Skeletal muscle cell (primary cell): ENCODE measurements around the gene DUS2.
A peak's percentile ranks its signal among the peaks of the same experiment; 100 is the strongest.
"Not testable (repeated sequence)": the region's sequence is repeated elsewhere in the genome, so short reads cannot be mapped to it uniquely, and the experiment has no call there.

Source experiments
- DNase-seq: peaks from one replicate; pipeline ENCODE4 v3.0.0-alpha.2; 2010; ENCODE audit warnings: low read depth
- H3K4me3 ChIP-seq: 2 replicates; pipeline ENCODE4 v1.5.1; 2011; ENCODE audit warnings: low read depth, mild to moderate bottlenecking, control low read depth, low read length, moderate library complexity

The DUS2 gene

GRCh38 chr16:68086336-68086841, 63.3 kb downstream of the DUS2 start:
- peak overlapping the region; percentile 78 for H3K4me3 ChIP-seq
- no peak for DNase-seq

DNA sequence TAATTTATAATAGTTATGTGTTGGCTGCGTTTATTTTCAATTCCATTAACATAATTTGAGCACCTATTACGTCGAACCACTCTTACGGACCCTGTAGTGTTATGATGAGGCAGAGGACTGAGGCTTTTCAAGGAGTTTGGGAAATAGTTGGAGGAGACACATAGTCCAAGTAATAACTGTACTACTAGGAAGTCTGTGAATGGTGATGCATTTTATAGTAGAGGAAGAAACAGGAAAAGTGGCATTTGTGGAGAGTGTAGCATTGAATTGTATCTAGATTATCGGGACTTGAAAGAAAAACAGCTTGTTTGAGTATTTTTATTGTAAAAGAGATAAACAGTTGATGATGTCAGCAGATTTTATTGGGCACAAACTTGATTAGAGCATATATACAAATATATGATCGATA, 63.8 kb downstream of the DUS2 start:
- H3K4me3 ChIP-seq: peak overlapping the region; percentile 78
- DNase-seq: no peak

- H3K4me3 ChIP-seq: no peak overlapping the region
- no peak for DNase-seq
Measured at GRCh38 chr16:68087688-68088087, 64.6 kb downstream of the DUS2 start.

GRCh38 chr16:68088130-68088972, 65.3 kb downstream of the DUS2 start:
- no peak for DNase-seq
- no peak overlapping the region for H3K4me3 ChIP-seq

GRCh38 chr16:68089067-68089466, 66.0 kb downstream of the DUS2 start:
- H3K4me3 ChIP-seq: no peak overlapping the region
- DNase-seq: no peak

DNA sequence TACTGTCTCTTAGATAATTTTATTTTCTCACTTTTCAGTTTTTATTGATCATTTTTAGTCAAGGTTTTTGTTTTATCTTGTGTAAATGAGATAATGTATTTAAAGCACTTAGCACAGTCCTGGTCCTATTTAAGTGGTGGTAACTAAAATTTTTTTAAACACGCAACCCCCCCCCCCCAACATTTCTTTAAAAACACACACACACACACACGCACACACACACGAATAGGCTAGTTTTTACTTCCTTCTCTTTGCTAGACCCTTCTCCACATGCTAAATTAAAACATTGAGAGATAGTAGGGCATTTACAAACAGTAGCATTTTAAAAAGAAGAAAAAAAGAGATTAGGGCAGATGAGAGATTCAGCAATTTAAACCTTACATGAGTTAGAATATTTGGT, 67.0 kb downstream of the DUS2 start:
- DNase-seq: no peak
- H3K4me3 ChIP-seq: no peak overlapping the region

DNA sequence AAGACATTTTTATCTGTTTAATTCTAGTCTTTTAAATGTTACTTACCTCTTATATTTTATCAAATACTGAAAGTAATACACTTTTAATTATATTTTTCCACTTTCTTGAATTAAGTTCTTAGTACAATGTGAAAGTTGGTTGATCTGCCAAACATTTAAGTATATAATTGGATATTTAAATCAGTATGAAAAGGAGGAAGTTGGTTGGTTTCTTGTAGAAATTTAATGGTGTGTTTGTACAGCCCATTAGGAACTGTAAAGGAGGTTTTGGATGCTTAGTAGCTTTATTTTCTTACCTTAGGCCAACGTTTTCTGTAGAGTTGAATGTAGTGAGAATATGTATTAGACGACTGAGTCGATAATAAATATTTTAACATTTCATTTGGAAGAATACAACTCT, 67.4 kb downstream of the DUS2 start:
- no peak overlapping the region for H3K4me3 ChIP-seq
- no peak for DNase-seq

DNA sequence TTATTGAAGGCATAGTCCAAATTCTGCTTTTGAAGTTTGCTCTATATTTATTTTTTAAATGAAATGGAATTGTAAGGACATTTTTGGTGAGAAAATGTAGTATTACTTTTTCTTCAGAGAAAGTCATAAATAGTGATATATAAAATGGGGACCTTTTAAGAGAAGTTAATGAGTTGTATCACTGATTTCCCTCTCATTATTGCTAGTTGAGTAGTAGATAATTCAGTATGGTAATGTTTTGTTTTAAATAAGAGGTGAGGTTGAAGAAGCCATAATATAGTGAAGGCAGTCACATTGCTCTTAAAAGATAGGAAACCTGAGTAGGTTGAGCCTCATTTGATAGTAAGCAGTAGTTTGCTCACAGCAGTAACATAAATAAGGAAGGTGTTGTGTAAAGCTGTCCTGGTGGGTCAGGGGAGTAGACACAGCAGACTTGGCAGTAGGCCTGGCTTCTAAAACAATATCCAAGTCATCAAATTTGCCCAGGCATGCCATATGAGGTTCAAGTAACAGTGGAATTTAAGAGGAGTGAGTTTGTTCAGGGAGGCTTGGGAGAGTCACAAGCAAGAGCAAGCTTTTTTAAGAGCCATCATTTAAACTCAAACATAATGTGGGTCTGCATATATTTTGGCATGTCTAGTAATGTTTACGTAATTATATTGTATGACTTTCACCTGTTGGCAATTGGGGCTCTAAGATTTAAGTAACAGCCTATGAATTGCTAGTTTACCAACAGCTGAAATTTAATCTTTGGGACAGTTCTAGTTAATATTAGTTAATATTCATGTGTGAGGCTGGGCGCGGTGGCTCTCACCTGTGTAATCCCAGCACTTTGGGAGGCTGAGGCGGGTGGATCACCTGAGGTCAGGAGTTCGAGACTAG, 68.5 kb downstream of the DUS2 start:
- DNase-seq: no peak

GRCh38 chr16:68092275-68092674, 69.2 kb downstream of the DUS2 start:
- not testable (repeated sequence) for DNase-seq, H3K4me3 ChIP-seq

More for the DNA sequence above, 68.5 kb downstream of the DUS2 start:
- H3K4me3 ChIP-seq: no peak overlapping the region

DNA sequence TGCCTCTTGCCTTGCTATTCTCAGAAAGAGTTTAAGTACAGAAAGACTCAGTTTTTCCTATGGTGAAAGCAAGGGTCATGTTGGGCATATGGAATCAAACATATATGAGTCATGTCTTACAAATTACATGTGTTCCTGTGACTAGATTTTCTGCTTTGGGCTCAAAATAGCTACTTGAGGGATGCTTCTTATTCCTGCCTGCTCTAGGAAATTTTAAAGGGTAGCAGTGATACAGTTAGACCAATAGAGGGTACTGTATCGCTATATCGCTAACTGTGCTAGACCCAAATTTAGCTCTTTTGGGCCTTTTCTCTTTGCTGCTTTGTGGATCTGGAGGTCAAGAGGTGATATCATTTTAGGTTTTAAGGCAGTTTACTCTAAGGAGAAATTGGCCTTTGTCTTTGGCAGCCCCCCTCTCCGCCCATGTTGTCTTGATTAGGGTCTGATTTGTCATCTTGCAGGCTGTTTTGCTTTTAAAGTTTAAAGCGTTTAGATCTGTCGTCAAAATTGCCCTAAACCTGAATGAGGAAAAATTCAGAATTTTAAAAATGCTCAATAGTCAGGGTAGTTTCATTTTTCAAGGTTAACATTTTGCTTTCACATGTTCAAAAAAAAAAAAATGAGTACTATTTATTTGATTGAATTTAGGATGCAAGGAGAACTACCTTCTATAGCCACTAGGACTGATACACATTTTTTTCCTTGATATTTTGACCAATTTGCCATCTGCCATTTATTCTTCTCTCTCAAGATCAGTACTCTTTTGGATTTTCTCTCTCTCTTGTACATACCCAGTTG, 70.9 kb downstream of the DUS2 start:
- no peak for DNase-seq
- no peak overlapping the region for H3K4me3 ChIP-seq

- no peak overlapping the region for H3K4me3 ChIP-seq
- no peak for DNase-seq
Measured at GRCh38 chr16:68094614-68094934, 71.5 kb downstream of the DUS2 start.

- no peak for DNase-seq
- H3K4me3 ChIP-seq: no peak overlapping the region
Measured at GRCh38 chr16:68096491-68096890, 73.4 kb downstream of the DUS2 start.

DNA sequence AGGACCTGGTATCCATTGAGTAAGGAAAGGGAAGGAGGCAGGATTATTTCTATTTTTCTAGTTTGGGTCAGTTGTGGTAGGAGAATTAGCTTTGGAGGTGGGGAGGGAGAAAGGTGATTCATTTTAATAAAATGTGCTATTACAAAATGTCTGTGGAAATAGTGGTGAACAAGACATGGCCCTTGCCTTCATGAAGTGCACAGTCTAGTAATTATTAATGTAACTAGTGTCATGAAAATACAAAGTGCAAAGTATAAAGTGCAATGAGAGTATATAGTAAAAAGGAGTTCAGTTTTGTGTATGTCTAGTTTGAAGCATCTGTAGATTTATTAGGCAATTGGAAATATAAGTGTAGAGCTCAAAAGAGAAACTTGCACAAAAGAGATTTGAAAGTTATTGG, 74.0 kb downstream of the DUS2 start:
- H3K4me3 ChIP-seq: no peak overlapping the region
- no peak for DNase-seq

GRCh38 chr16:68097895-68098294, 74.8 kb downstream of the DUS2 start:
- DNase-seq: no peak
- H3K4me3 ChIP-seq: no peak overlapping the region

DNA sequence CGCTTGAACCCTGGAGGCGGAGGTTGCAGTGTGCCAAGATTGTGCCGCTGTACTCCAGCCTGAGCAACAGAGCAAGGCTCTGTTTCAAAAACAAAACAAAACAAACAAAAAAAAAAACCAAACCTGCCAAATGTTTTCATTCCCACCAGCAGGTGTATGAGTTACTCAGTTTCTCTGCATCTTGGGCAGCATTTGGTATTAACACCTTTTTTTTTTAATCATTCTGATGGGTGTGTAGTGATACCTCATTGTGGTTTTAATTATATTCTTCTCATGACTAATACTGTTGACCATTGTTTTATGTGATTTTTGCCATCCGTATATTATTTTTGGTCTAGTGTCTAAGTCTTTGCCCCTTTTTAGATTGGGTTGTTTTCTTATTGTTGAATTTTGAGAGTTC, 77.4 kb downstream of the DUS2 start:
- no peak overlapping the region for H3K4me3 ChIP-seq
- no peak for DNase-seq

- DNase-seq: no peak
Measured at GRCh38 chr16:68105611-68106010, 82.5 kb downstream of the DUS2 start.

DNA sequence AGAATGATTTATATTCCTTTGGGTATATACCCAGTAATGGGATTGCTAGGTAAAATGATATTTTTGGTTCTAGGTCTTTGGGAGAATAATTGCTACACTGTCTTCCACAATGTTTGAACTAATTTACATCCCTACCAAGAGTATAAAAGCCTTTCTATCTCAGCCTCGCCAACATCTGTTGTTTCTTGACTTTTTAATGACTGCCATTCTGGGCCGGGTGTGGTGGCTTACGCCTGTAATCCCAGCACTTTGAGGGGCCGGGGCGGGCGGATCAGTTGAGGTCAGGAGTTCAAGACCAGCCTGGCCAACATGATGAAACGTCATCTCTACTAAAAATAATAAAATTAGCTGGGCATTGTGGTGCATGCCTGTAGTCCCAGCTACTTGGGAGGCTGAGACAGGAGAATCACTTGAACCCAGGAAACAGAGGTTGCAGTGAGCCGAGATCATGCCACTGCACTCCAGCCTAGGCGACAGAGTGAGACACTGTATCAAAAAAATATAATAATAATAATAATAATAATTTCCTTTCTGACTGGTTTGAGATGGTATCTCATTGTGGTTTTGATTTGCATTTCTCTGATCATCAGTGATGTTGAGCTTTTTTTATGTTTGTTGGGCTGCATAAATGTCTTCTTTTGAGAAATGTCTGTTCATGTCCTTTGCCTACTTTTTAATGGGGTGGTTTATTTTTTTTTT, 84.3 kb downstream of the DUS2 start:
- not testable (repeated sequence) for DNase-seq, H3K4me3 ChIP-seq

More at GRCh38 chr16:68105611-68106010, 82.5 kb downstream of the DUS2 start:
- no peak overlapping the region for H3K4me3 ChIP-seq

DNA sequence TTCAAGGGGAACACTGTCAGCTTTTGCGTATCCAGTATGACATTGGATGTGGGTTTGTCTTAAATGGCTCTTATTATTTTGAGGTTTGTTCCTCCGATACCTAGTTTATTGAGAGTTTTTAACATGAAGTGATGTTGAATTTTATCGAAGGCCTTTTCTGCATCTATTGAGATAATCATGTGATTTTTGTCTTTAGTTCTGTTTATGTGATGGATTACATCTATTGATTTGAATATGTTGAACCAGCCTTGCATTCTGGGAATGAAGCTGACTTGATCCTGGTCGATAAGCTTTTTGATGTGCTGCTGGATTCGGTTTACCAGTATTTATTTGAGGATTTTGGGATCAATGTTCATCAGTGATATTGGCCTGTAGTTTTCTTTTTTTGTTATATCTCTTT, 86.1 kb downstream of the DUS2 start:
- not testable (repeated sequence) for DNase-seq, H3K4me3 ChIP-seq

DNA sequence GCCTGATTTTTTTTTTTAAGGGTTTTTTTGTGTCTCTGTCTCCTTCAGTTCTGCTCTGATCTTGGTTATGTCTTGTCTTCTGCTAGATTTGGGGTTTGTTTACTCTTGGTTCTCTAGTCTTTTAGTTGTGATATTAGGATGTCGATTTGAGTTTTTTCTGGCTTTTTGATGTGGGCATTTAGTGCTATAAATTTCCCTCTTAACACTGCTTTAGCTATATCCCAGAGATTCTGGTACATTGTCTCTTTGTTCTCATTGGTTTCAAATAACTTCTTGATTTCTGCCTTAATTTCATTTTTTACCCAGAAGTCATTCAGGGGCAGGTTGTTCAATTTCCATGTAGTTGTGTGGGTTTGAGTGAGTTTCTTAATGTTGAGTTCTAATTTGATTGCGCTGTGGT, 87.5 kb downstream of the DUS2 start:
- H3K4me3 ChIP-seq, DNase-seq: not testable (repeated sequence)
